ENCODE measurements around the gene TIMP2.
"Not testable (repeated sequence)": the region's sequence is repeated elsewhere in the genome, so short reads cannot be mapped to it uniquely, and the experiment has no call there.

TIMP2 gene

DNA sequence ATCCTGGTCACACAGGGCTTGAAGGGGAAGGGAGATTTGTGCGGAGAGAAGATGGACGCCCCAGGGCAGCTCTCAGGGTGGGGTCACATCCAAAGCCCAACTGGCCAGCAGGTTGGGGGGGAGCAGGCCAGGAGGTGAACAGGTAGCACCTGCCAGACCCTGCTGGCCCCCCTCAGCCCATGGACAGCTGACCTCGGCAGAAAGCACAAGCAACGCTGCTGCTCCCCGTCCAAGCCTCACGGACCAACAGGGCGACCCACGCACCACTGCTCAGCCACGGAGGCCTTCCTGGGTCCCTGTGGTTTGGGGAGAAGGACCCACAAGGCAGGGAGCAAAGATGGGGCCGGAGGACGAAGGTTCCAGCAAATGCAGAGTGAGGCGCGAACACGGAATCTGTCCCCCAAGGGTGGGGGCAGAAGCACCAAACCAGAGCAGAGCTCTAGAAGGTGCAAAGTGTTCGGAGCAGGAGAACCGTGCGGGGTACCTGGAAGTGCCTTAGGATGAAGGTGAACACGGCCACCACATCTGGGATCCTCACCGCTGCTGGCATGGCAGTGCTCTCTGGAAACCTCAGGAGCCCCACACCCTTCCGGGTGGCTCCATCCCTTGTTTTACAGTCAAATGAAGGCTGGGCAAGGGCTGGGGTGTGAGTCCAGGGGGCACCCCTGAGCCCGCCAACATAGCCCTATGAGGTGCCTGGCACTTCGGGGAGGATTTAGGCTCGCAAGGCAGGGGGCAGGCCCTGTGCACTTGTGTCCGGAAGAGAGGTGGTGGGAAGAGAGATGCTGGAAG, 40.1 kb downstream of the TIMP2 start:
- DNase-seq, result no peak

DNA sequence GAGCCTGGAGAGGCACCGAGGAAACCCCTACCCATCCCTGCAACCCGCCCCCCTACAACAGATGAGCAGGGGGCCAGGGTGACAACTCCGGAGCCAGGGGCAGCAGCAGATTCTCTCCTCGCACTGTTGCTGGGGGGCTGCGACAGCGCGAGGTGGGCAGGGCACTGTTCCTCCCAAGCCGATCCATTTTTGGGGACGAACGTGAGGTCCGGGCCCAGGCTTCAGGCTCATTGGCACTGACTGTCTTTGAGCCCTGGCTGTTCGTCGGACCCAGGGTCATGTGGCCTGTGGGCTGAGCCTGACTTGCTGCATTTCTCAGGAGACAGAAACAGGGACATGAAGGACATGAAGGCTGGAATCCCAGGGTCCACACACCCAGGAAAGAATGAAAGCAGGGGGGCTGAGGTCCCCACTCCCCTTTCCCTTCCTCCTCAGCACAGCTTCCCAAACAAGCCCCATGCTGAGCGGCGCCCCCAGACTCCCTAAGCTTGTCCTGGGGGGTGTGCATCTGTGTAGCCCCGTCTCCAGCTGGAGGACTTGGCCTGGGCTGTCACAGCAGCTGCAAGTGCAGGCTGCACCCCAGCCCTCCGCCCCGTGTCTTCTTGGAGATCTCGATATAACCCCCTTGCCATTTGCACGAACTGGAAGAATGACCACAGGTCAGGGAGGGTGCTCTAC, 40.9 kb downstream of the TIMP2 start:
- no peak for DNase-seq

DNA sequence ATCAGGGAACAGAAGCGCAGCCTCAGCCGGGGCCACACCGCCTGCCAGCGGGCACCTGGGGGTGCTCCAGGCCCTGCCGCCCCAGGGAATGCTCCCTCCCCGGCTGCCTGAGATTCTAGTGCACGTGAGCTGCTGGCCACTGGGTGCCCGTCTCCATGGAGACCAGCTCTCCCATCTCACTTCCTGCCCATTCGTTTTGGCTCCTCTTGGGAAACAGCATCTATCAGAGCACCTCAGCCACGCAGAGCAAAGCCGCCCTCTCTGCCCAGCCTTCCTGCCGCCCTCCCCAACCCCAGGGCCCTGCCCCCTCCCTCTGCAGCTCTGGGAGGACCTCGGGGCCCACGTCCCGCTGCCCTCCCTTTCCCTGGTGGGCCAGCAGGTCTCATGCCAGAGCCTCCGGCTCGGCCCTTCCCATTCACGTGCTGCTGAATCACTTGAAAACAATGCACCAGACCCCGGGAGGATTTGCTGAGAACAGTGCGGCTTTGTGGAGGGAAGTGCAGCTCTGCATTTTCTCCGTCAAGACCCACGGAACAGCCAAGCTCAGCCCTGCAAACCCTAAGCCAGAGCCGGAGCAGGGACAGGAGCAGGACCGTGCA, 41.6 kb downstream of the TIMP2 start:
- peak; percentile 47 for DNase-seq

DNA sequence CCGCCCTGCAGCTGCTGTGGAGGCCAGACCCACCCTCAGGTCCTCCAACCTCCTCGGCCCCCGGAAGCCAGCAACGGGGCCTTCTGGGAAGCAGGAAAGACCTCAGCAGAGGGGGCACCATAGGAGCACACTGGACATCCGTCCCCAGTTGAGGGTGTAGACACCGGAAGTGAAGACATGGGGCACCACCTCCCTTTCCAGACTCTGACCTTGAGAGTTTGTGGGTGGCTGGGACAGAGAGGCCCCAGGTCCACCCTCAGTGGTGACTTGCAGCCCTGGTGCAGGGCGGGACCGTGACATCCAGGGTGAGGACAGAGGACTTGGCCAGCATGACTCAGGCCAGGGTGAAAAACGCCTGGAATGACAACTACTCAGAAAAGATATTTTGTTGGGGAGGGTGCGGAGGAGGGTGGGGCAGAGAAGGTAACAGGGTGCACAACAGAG, 42.1 kb downstream of the TIMP2 start:
- no peak for DNase-seq

DNA sequence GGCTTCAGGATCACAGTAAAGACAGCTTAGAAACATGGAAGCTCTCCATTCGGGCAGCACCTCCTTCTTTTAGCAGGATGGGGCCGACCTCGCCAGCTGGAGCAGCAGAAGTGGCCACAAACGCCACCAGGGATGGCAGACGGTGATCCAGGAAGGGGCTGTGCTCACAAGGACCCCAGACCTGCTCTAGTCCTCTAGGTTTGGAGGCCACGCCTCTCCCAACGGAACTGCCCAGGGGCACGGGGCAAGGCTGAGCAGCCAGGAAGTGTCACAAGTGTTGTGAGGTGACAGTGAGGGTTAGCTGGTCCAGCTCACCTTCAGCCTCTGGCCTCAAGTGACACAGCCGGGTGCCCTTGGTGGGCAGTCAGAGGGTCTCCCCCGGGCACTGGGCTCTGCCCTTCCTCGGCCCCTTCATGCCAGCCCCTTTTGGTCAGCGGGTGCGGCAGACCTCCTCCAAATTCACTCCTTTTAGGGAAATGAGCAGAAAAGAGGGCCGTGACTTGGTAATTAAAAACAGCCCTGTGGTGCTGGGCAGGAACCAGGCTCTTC, 42.6 kb downstream of the TIMP2 start:
- DNase-seq, result no peak

DNA sequence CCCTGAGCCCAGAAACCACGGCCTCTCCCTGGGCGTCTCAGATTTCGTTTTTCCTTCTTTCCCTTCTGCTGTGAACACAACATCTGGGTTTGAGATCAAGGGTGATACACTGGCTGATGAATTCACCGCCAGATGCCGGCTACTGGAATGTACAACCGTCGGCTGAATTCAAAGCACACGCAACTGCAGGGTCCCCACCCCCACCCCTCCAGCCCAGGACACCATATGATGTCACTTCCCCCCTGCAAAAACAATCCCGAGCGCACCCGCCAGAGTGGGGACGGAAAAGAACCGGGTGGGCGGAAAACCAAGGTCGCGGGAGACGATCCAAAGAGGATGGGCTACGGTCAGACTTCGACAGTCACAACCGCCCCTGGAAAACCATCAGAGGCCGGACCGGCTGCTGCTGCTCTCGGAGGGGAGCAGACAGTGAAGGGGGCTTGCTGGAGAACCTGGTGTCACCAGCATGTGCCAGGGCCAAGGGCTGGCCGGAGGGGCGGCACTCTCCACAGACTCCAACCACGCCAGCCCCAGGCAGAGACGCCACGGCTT, 45.5 kb downstream of the TIMP2 start:
- DNase-seq, result no peak

DNA sequence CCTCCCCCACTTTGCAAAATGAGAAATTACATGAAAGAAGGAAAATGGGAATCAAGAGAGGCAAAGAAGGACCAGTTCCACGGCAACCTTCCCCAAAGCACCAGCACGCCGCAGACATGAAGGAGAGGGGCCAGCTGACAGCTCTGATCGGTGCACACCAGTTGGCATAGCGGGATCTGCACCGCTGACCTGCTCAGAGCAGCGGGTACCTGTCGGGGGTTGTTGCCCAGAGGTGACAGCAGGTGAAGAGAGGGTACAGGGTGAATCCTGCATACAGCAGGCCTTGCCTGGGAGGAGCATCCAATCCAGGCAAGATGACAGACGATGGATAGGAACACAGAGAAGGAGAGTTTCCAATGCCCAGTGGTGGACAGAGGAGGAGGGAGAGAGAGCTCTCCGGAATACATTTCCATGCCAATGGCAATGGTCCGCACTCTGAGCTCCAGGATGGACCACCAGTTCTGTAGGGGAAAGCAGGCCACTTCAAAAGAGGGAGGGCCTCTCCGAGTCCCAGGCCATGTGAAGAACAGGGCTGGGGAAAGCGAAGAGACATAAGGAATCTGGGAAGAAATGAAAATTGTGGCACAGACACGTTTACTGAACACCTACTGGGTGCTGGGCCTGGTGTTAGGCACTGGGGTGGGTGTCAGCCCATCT, 46.2 kb downstream of the TIMP2 start:
- DNase-seq, result no peak

DNA sequence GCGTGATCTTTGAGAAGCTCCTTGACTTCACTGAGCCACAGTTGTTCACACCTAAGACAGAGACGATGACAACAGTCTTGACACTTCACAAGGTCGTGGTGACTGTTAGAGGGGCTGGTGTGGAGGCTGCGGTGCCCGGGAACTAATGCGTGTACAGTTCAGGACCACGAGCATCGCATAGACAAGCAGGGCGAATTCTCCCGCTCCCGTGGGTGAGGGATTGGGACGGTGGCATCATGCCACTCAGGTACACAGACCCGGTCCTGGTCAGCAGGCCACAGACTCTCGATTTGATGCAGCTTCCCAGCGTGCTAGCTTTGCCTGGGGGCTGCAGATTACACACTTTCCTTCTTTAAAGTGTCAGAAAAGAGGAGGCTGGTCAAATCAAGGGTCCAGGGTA, 46.9 kb downstream of the TIMP2 start:
- no peak for DNase-seq

DNA sequence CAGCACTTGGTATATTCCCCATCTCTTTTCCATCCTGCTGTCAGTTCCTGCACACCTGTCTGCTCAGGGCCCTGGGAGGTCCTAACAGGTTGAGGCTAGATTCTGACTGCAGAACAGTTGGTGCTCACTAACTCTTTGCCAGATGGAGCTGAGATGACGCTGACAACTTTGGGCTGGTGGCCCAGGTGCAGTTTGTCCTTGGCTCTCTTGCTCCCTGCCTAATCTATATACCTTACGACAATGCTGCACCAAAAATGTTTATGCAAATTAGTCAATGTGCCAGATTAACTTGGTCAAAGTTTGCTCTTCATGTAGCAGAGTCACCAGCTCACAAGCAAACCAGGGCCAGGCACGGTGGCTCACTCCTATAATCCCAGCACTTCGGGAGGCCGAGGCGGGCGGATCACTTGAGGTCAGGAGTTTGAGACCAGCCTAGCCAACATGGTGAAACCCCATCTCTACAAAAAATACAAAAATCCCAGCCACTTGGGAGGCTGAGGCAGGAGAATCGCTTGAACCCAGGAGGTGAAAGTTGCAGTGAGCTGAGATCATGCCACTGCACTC, 48.2 kb downstream of the TIMP2 start:
- DNase-seq, result not testable (repeated sequence)

DNA sequence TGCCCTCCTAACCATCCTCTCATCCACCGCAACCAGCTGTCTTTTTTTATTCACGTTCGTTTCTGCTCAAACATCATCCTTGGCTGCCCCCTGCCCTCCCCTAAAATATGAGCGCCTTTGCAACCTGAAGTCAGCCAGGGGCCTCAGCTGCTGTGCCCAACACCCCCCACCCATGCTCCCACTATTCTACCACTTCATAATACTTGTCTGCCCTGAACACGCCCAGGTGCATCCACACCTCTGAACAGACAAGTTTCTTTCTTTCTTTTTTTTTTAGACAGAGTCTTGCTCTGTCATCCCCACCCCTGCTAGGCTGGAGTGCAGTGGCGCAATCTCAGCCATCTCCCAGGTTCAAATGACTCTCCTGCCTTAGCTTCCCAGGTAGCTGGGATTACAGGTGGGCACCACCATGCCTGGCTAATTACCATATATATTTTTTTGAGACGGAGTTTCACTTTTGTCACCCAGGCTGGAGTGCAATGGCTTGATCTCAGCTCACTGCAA, 49.0 kb downstream of the TIMP2 start:
- no peak for DNase-seq

DNA sequence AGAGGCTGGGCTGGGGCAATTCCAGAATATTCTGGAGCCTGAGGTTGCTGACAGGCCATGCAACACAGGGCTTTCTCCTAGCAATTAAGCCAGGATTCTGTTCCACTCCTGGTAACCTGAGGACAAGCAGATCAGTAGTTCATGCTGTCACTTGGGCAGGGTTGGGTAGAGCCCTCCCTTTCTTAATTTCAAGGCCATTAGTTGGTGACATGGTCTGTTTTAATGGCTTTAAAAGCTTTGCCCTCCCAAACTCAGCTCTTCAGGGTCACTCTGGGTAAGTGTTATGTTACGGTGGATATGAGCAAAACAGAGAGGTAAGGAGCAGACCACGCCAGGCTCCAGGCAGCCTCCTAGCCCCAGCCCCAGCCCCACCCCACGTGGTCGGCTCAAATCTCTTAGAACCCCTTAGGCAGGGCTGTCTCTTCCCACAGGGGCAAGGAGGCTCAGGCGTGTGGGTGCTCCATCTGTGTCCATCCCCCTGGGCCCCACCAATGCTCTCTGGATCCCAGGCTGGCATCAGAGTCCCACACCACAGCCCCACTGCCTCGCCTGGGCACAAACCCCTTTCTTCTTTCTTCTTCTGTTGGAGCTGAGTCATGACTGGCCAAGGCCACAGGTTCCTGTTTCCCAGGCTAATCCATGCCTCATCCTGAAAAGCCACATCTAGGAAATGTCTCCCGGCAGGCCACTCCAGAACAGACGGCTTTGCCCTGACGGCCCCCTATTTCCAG, 49.7 kb downstream of the TIMP2 start:
- no peak for DNase-seq

DNA sequence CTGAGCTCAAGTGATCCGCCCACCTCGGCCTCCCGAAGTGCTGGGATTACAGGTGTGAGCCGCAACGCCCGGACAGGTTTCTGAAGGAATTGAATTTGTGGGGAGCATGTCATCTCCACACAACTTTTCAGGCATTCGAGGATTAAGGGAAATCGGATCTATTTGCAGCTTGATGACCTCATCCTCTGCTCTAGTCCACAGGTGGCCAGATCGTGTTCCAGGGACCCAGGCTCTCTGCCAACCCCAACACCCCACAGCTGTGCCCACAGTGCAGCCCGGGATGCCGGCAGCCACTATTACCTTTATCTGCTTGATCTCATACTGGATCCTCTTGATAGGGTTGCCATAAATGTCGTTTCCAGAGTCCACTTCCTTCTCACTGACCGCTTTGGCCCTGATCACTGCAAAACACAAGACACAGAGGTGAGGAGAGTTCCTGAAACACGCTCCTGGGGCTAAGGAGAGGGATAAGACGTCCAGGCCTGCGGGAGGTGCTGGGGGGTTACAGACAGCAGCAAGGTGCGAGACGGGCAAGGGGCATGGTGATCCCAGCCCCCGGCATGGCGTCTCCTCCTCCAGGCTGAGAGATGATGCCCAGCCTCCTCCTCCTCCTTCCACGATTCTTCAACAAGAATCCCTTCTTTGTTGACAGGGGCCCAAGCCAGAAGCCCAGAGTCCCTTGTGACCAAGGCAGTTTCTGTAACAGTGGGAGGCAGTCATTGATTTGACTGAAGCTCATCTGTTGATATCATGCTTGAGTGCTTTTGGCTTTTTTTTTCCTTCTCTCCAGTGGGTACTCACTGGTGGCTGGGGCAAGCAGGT, 51.5 kb downstream of the TIMP2 start:
- no peak for DNase-seq

DNA sequence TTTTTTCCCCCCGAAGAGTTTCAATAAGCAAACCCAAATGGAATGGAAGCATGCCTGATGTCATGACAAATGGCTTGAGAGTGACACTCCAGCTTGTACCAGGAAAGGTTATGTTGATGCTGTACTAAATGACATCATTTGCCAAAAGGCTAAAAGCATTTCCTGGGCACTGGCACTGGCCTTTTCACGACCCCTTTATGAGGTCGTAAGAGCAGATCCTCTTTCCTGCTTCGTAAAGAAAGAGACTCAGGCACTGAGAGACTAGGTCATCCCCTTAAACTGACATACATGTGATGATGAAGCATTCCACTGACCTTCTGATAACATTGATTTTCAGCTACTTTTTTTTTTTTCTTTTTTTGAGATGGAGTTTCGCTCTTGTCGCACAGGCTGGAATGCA, 52.7 kb downstream of the TIMP2 start:
- no peak for DNase-seq

DNA sequence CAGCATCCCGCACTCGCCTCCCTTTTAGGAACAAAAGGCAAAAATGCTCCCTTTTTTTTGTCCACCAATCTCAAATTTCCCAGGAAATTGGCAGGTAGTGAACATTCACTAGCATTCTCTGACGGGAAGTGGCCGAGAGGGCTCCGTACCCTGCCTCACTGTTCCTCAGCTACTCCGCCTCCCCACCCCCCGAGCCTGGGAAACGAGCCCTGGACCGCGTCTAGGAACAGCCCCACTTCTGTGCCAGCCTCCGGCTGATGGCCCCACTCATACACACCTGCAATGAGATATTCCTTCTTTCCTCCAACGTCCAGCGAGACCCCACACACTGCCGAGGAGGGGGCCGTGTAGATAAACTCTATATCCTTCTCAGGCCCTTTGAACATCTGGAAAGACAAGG, 54.6 kb downstream of the TIMP2 start:
- no peak for DNase-seq

DNA sequence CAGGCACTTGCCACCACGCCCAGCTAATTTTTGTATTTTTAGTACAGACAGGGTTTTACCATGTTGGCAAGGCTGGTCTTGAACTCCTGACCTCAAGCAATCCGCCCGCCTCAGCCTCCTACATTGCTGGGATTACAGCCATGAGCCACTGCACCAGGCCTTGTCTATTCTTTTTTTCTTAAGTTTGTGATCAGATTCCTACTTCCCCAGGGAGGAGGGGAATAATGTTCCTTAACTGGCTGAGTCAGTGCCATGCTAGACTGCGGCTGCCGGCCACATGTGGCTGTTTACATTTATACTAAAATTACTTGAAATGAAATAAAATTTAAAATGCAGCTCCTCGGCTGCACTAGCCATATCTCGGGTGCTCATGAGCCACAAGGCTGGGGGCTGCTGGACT, 56.8 kb downstream of the TIMP2 start:
- DNase-seq, result no peak

DNA sequence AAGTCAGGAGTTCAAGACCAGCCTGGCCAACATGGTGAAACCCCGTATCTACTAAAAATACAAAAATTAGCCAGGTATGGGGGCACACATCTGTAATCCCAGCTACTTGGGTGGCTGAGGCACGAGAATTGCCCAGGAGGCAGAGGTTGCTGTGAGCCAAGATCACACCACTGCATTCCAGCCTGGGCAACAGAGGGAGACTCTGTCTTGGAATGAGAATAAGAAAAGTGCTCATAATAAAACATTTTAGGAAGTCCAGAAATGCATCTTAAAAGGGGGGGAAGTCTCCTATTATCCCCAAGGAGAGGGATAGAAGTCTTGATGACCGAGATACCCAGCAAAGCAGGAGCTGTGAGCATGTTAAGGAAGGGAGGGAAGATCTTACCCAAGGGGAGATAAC, 58.1 kb downstream of the TIMP2 start:
- not testable (repeated sequence) for DNase-seq

DNA sequence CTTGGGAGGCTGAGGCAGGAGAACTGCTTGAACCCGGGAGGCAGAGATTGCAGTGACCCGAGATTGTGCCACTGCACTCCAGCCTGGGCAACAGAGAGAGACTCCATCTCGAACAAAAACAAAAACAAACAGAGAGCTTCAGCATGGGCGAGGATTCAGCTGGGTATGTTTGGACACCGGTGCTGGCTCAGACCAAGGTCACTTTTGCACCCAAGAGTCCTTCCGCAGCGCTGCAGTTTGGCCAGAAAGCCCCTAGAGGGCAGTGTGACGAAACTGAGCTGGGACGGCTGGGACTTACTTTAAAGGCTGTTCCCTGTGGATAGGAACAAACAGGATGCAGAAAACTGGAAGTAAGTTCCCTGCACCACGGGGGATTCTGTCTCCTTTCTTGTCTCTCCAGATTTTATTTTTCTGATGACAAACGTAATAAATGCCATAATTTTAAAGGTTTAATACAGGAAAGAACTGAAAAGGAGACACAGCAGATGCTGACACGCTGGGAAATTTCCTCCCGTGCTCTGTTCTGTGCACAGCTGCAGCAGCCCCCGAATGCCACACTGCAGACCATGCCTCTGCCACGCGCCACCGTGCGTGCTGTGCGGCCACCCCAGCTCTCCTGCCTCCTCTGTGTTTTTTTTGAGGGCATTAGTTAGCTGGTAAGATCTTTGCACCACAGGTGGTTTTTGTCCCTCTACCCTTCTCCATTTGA, 59.4 kb downstream of the TIMP2 start:
- no peak for DNase-seq

DNA sequence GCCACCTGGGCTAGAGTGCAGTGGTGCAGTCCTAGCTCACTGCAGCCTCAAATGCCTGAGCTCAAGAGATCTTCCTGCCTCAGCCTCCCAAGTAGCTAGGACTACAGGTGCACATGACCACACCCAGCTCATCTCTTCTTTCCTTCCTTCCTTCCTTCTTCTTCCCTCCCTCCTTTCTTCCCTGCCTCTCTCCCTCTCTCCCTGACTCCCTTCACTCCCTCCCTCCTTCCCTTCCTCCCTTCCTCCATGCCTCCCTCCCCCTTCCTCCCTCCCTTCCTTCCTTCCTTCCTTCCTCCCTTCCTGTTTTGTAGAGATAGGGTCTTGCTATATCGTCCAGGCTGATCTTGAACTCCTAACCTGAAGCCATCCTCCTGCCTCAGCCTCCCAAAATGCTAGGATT, 61.1 kb downstream of the TIMP2 start:
- no peak for DNase-seq

DNA sequence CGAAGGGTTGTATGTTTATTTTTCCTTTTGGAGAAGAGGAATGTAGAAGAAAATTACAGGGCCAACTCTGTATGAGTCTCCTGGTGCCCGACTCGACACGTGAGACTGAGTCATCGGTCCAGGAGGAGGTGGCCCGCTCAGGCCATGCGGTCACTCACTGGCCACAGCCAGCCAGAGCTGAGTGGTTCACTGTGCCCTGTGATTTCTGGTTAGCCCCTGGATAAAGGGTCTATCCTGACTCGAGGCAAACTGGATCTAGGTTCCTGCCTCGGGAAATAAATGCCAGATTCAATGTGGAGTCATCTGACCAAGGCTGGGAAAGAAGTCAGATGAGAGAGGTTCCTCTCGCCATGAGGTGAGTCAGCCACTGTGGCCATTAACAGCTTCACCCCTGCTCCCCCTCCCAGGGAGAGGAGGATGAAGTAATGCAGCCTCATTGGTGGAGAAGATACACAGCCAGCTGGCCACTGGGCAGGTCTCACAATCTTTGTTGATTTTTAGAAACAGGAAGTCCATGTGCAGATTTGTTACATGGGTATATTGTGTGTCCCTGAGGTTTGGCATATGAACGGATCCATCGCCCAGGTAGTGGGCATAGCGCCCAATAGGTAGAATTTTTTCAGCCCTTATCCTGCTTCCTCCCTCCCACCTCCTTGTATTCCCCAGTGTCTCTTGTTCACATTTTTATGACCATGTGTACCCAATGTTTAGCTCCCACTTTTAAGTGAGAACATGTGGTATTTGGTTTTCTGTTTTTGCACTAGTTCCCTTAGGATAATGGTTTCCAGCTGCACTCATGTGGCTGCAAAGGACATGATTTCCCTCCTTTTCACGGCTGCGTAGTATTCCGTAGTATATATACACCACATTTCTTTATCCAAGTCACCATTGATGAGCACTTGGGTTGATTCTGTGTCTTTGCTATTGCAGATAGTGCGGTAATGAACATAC, 62.8 kb downstream of the TIMP2 start:
- DNase-seq, result no peak

Data from NCI-H1436 treated with DMSO at 0.1 percent for 48 hours (cell line).